Astrocyte (in vitro differentiated cells and primary cell): ENCODE results near the gene SORL1. TPM values are rescaled to one million over a fixed set of nuclear protein-coding genes. Genes with fewer than 3 reads are reported as not detected.

Experiments used
- DNase-seq: peaks from one replicate; pipeline ENCODE4 v3.0.0-alpha.2; 2010; ENCODE audit warnings: low read depth
- FAIRE-seq: peaks from 2 replicates; lab custom pipeline; 2011; peaks lifted over from hg19 to GRCh38; lab: Jason Lieb, UNC
- H2AFZ ChIP-seq: 2 replicates; pipeline ENCODE4 v1.6.0; 2012; ENCODE audit warnings: low read depth, low read length, inconsistent platforms
- H3K27ac ChIP-seq: 2 replicates; pipeline ENCODE4 v1.5.1; 2011; ENCODE audit warnings: low read depth, low read length, inconsistent platforms
- H3K27me3 ChIP-seq: 2 replicates; pipeline ENCODE4 v1.6.0; 2011; ENCODE audit warnings: low read length, inconsistent platforms; ENCODE audit not compliant: insufficient read depth
- H3K36me3 ChIP-seq: 2 replicates; pipeline ENCODE4 v1.5.1; 2011; ENCODE audit warnings: low read length, inconsistent platforms; ENCODE audit not compliant: insufficient read depth
- H3K4me1 ChIP-seq: 2 replicates; pipeline ENCODE4 v1.5.1; 2011; ENCODE audit warnings: low read length, inconsistent platforms; ENCODE audit not compliant: insufficient read depth
- H3K4me2 ChIP-seq: 2 replicates; pipeline ENCODE4 v1.6.0; 2012; ENCODE audit warnings: low read length, inconsistent platforms
- H3K4me3 ChIP-seq: 2 replicates; pipeline ENCODE4 v1.5.1; 2011; ENCODE audit warnings: low read depth, mild to moderate bottlenecking, low read length, inconsistent platforms; ENCODE audit not compliant: insufficient read depth
- H3K79me2 ChIP-seq: 2 replicates; pipeline ENCODE4 v1.6.0; 2012; ENCODE audit warnings: mild to moderate bottlenecking, low read length, inconsistent platforms; ENCODE audit not compliant: insufficient read depth
- H3K9ac ChIP-seq: 2 replicates; pipeline ENCODE4 v1.6.0; 2012; ENCODE audit warnings: mild to moderate bottlenecking, low read length, inconsistent platforms
- H3K9me3 ChIP-seq: 2 replicates; pipeline ENCODE4 v1.5.1; 2012; ENCODE audit warnings: low read depth, mild to moderate bottlenecking, low read length, inconsistent platforms; ENCODE audit not compliant: insufficient read depth
- H4K20me1 ChIP-seq: 2 replicates; pipeline ENCODE4 v1.6.0; 2012; ENCODE audit warnings: low read length, inconsistent platforms; ENCODE audit not compliant: insufficient read depth
- H3K27ac Mint-ChIP-seq: one replicate; pipeline ENCODE4 v1.8.0; 2021; ENCODE audit warnings: mild to moderate bottlenecking, mixed read lengths; ENCODE audit not compliant: unreplicated experiment
- H3K27me3 Mint-ChIP-seq: one replicate; pipeline ENCODE4 v1.8.0; 2021; ENCODE audit warnings: low read depth, mixed read lengths; ENCODE audit not compliant: unreplicated experiment
- H3K36me3 Mint-ChIP-seq: one replicate; pipeline ENCODE4 v1.8.0; 2021; ENCODE audit warnings: low read depth, mixed read lengths; ENCODE audit not compliant: unreplicated experiment
- H3K4me1 Mint-ChIP-seq: one replicate; pipeline ENCODE4 v1.8.0; 2021; ENCODE audit warnings: low read depth, mixed read lengths; ENCODE audit not compliant: unreplicated experiment
- H3K4me3 Mint-ChIP-seq: one replicate; pipeline ENCODE4 v1.8.0; 2021; ENCODE audit warnings: mild to moderate bottlenecking, moderate library complexity, mixed read lengths; ENCODE audit not compliant: unreplicated experiment
- H3K9me3 Mint-ChIP-seq: one replicate; pipeline ENCODE4 v1.8.0; 2021; ENCODE audit warnings: mild to moderate bottlenecking, mixed read lengths; ENCODE audit not compliant: unreplicated experiment
- CTCF ChIP-seq: IDR thresholded peaks from 2 replicates; pipeline ENCODE4 v1.5.1; 2011; ENCODE audit warnings: low read depth, mild to moderate bottlenecking, inconsistent platforms, low read length, moderate library complexity; ENCODE audit not compliant: insufficient read depth
- EZH2 ChIP-seq: IDR thresholded peaks from 2 replicates; pipeline ENCODE4 v1.6.1; 2012; ENCODE audit warnings: mild to moderate bottlenecking, low read length, inconsistent platforms; ENCODE audit not compliant: insufficient read depth
- total RNA-seq: library from RNA; stranded (reverse); gene quantifications from 2 replicates; pipeline ENCODE4 v1.2.1, GENCODE V29; 2021

The SORL1 gene
- total RNA-seq, 1 donor from 2014 or later: 4.1 TPM

- FAIRE-seq (no peak), DNase-seq (peak; percentile 45)
- H3K27me3 ChIP-seq: no peaks in the 10 kb centered on the region
- TF ChIP-seq EZH2 (no peak), CTCF (no peak)
- Mint-ChIP-seq H3K4me3 (no peak overlapping the region), H3K36me3 (peaks cover 1% of the 10 kb centered on the region), H3K4me1 (peaks cover 2% of the 10 kb centered on the region), H3K27ac (no peak overlapping the region), H3K27me3 (peaks cover 16% of the 10 kb centered on the region), H3K9me3 (peaks cover 2% of the 10 kb centered on the region)
- no peaks in the 10 kb centered on the region for H3K79me2 ChIP-seq
- H3K9me3 ChIP-seq: no peaks in the 10 kb centered on the region
- no peak overlapping the region for H3K9ac ChIP-seq
- no peaks in the 10 kb centered on the region for H4K20me1 ChIP-seq
- H3K4me3 ChIP-seq: no peak overlapping the region
- H3K4me1 ChIP-seq: no peaks in the 10 kb centered on the region
- H3K4me2 ChIP-seq: no peak overlapping the region
- no peak overlapping the region for H2AFZ ChIP-seq
- H3K27ac ChIP-seq: no peak overlapping the region
- no peaks in the 10 kb centered on the region for H3K36me3 ChIP-seq
These were observed 193.5 kb downstream of the SORL1 start for GRCh38 chr11:121645596-121645995.

GRCh38 chr11:121648306-121648705 is 196.2 kb downstream of the SORL1 start:
- no peaks in the 10 kb centered on the region for H4K20me1 ChIP-seq
- peaks cover 23% of the 10 kb centered on the region for H3K27me3 Mint-ChIP-seq
- H3K9ac ChIP-seq: no peak overlapping the region
- H2AFZ ChIP-seq: no peak overlapping the region
- no peaks in the 10 kb centered on the region for H3K9me3 ChIP-seq
- no peaks in the 10 kb centered on the region for H3K79me2 ChIP-seq
- no peak overlapping the region for H3K4me3 ChIP-seq
- no peak overlapping the region for H3K4me3 Mint-ChIP-seq
- H3K4me1 ChIP-seq: no peaks in the 10 kb centered on the region
- DNase-seq: no peak
- FAIRE-seq: no peak
- no peak overlapping the region for H3K27ac ChIP-seq
- H3K9me3 Mint-ChIP-seq: peaks cover 2% of the 10 kb centered on the region
- peaks cover 1% of the 10 kb centered on the region for H3K36me3 Mint-ChIP-seq
- no peaks in the 10 kb centered on the region for H3K36me3 ChIP-seq
- H3K4me1 Mint-ChIP-seq: peaks cover 2% of the 10 kb centered on the region
- H3K27ac Mint-ChIP-seq: no peak overlapping the region
- TF ChIP-seq EZH2: no peak
- no peak for TF ChIP-seq CTCF
- no peak overlapping the region for H3K4me2 ChIP-seq
- H3K27me3 ChIP-seq: no peaks in the 10 kb centered on the region

GRCh38 chr11:121649798-121650197 is 197.7 kb downstream of the SORL1 start:
- no peak overlapping the region for H3K27ac Mint-ChIP-seq

More at GRCh38 chr11:121649798-121650197, 197.7 kb downstream of the SORL1 start:
- H3K4me3 ChIP-seq: no peak overlapping the region
- Mint-ChIP-seq H3K9me3 (peaks cover 2% of the 10 kb centered on the region), H3K4me3 (no peak overlapping the region), H3K4me1 (peaks cover 5% of the 10 kb centered on the region), H3K36me3 (peaks cover 1% of the 10 kb centered on the region), H3K27me3 (peaks cover 23% of the 10 kb centered on the region)
- H3K9ac ChIP-seq: no peak overlapping the region
- H3K9me3 ChIP-seq: no peaks in the 10 kb centered on the region
- no peaks in the 10 kb centered on the region for H3K27me3 ChIP-seq
- H3K36me3 ChIP-seq: no peaks in the 10 kb centered on the region
- peaks cover 5% of the 10 kb centered on the region for H3K4me1 ChIP-seq
- no peak for FAIRE-seq
- no peak for DNase-seq
- no peak overlapping the region for H3K27ac ChIP-seq
- TF ChIP-seq CTCF (no peak), EZH2 (no peak)
- H2AFZ ChIP-seq: no peak overlapping the region
- H3K4me2 ChIP-seq: no peak overlapping the region
- no peaks in the 10 kb centered on the region for H3K79me2 ChIP-seq
- no peaks in the 10 kb centered on the region for H4K20me1 ChIP-seq
